Epidermal melanocyte (primary cell): ENCODE results near the gene COMT.

ENCODE experiments used
- DNase-seq: peaks from one replicate; pipeline ENCODE4 v3.0.0; 2011; ENCODE audit warnings: low spot score; ENCODE audit not compliant: insufficient read length

Gene COMT

DNA sequence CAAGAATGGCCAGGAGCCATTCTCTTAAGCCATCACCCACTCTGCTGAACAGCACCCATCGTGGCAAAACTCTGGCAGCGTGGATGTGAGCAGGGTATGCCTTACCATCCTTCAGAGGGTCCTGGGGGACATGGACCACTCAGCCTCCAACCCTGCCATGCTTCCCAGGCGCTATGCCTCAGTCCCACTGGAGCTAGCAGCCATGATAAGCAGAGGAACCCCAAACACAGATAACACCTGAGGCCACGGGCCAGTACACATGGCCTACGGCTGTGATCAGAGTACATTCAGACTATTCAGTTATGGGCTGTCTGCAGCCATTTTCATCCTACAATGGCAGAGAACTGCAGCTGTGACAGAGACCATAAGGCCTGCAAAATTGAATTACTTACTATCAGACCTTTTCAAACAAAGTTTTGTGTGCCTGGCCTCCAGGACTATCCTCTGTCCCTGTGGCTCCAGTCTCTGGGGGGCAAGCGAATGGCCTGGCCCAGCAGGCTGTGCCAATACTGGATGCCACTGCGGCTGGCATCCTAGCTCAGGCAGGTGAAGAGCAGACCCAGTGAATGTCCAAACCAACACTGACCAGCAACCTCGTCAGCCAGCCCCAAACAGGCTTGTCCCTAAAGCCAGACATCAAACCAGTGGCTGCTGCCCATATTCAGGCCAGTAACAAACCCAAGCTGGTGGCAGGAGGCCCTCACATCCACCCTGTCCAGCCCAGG, 68.2 kb downstream of the COMT start:
- no peak for DNase-seq

- DNase-seq: no peak
These were observed 68.9 kb downstream of the COMT start for GRCh38 chr22:20010307-20011122.

- no peak for DNase-seq
These were observed 69.8 kb downstream of the COMT start for GRCh38 chr22:20011123-20011992.

GRCh38 chr22:20011993-20012740, 70.6 kb downstream of the COMT start:
- no peak for DNase-seq

DNA sequence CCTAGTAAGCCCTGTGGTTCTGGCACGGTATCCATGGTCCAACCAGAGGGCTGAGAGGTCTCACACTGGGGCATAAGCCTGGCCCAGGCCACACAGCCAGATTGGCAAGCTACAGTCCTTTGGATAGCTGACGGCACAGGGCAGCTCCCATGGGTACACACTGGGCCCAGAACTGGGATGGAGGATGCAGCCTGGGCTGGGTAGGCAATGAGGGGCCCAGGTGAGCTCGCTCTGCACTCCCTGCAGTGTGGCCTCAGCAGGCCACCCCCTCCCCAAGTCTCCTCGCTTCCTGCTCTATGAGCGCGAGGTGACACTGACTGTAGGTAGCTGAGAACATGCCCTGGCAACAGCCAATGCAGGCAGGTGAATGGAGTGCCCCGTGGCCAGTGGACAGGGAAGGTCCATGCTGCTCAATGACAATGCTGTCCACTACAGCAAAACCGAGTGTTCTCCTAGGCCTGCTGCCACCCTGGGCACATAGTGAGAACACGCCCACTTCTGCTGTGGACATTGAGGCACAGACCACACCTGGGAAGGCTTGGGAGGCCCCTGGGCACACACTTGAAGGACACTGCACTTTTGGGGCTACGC, 71.3 kb downstream of the COMT start:
- no peak for DNase-seq

GRCh38 chr22:20013382-20013871, 71.9 kb downstream of the COMT start:
- DNase-seq: peak; percentile 46

GRCh38 chr22:20014526-20015186, 73.1 kb downstream of the COMT start:
- DNase-seq: no peak

GRCh38 chr22:20015187-20015625, 73.6 kb downstream of the COMT start:
- DNase-seq: no peak

GRCh38 chr22:20015971-20016733, 74.6 kb downstream of the COMT start:
- DNase-seq: no peak

DNA sequence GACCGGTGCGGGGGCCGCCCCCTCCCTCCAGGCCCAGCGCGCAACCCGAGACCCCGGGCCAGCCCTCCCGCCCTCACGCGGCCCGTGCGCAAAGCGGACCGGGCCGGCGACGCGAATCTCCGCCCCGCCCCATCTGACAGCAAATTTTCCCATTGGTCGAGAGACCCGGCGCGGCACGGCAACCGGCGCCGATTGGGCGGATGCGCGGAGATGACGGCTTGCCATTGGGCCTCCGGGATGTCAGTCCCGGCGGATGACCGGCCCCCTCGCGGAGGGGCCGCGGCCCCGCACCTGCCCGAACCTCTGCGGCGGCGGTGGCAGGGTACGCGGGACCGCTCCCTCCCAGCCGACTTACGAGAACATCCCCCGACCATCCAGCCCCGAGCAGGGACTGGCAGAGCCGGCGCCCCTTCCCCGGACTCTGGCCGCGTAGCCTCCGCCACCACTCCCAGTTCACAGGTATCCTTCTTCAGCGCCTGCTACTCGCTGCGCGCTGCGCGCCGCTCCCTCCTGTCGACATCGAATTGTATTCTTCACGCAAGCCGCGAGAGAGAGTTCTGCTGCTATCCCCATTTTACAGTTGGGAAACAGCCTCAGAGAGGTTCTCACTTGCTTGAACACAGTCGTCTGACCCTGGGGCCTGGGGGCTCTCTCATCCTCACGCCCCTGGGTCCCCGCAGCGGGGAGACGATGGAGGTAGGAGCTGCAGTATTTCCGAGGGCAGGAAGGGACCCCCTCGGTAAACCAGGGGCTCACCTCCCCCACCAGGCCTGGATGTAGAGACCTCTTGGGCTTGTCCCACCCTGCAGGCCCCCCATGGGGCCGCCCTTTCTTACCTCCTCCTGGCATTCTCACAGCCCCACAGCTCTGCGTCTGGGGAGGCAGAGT, 75.4 kb downstream of the COMT start, which contains the start of gene ARVCF:
Gene ARVCF (minus strand): TSS at position 90 of the 888 bp plus-strand sequence. CDS start 26,029 bp downstream, outside the sequence.
- peak; percentile 99 for DNase-seq

- DNase-seq: no peak
These were observed 76.0 kb downstream of the COMT start for GRCh38 chr22:20017622-20017958.

DNA sequence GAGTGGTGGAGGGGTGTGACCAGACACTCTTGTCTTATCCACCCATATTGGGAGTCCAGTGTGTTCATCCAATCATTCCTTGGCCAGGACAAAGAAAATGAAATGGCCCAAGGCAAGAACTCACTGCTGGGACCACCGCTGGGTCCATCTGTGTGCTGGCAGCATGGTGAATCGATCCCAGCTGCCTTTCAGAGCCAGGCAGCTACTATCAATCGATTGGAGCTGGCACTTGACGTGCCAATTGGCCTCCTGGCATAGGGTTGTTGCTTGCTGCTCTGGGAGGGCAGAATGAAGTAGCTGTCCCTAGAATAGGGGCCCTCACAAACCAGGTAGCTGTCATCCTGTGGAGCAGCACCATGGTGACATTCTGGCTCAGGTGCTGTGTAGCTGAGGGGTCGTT, 76.4 kb downstream of the COMT start:
- no peak for DNase-seq
